K562 (cell line): ENCODE results near the gene ZNF441. TPM values are rescaled to one million over a fixed set of nuclear protein-coding genes. Genes with fewer than 3 reads are reported as not detected.

ENCODE experiments used
- GTF2B ChIP-seq: IDR thresholded peaks from 2 replicates; pipeline ENCODE4 v1.6.1; 2011; ENCODE audit not compliant: insufficient read length; ENCODE audit errors: extremely low read depth
- HIVEP1 ChIP-seq: fragments of 250-450 bp; sonication (Bioruptor Pico); IDR thresholded peaks from 2 replicates; pipeline ENCODE4 v1.4.0; 2020; ENCODE audit warnings: mild to moderate bottlenecking
- HOMEZ ChIP-seq: fragments of 250-450 bp; sonication (Bioruptor Pico); IDR thresholded peaks from 2 replicates; pipeline ENCODE4 v1.4.0; 2020; ENCODE audit warnings: mild to moderate bottlenecking, moderate library complexity
- HSF4 ChIP-seq: fragments of 250-450 bp; sonication (Bioruptor Pico); IDR thresholded peaks from 2 replicates; pipeline ENCODE4 v2.1.2; 2022; ENCODE audit warnings: mild to moderate bottlenecking, moderate library complexity, borderline replicate concordance
- IFI16 ChIP-seq: fragments of 250-450 bp; sonication (Bioruptor Pico); IDR thresholded peaks from 2 replicates; pipeline ENCODE4 v2.1.2; 2022; ENCODE audit warnings: mild to moderate bottlenecking, inconsistent platforms
- KLF1 ChIP-seq: fragments of 450-650 bp; IDR thresholded peaks from 2 replicates; pipeline ENCODE4 v1.6.1; 2016; ENCODE audit warnings: missing genetic modification characterization, missing compliant biosample characterization
- KLF6 ChIP-seq: fragments of 250-450 bp; sonication (Bioruptor Pico); IDR thresholded peaks from 2 replicates; pipeline ENCODE4 v1.4.0; 2020; ENCODE audit warnings: mild to moderate bottlenecking, moderate library complexity, borderline replicate concordance
- MAFF ChIP-seq: IDR thresholded peaks from 2 replicates; pipeline ENCODE4 v1.6.1; 2012; ENCODE audit warnings: low read length, improper control_type of control experiment
- MITF ChIP-seq: IDR thresholded peaks from 2 replicates; pipeline ENCODE4 v1.6.1; 2014; ENCODE audit warnings: antibody characterized with exemption
- PHF8 ChIP-seq: fragments of 200-600 bp; sonication (generic); IDR thresholded peaks from 2 replicates; pipeline ENCODE4 v1.6.1; 2012; ENCODE audit warnings: mixed run types, mild to moderate bottlenecking, inconsistent platforms, low read length, moderate library complexity, borderline replicate concordance
- PML ChIP-seq: IDR thresholded peaks from 2 replicates; pipeline ENCODE4 v1.6.1; 2012; ENCODE audit warnings: low read length, inconsistent platforms
- SFPQ ChIP-seq: fragments of 200-400 bp; formaldehyde crosslinking; IDR thresholded peaks from 2 replicates; pipeline ENCODE4 v1.6.1; 2017; ENCODE audit warnings: mild to moderate bottlenecking, low read depth, low read length, moderate library complexity
- TAF9B ChIP-seq: fragments of 450-650 bp; IDR thresholded peaks from 2 replicates; pipeline ENCODE4 v1.6.1; 2018; ENCODE audit warnings: mild to moderate bottlenecking; ENCODE audit not compliant: partially characterized antibody
- UBTF ChIP-seq, 2 experiments: IDR thresholded peaks; 2 replicates each; pipeline ENCODE4 v1.6.1; 2012; ENCODE audit warnings: improper control_type of control experiment in 2 of 2, low read depth in 2 of 2, low read length in 2 of 2, borderline replicate concordance in 1 of 2
- XRCC3 ChIP-seq: fragments of 450-650 bp; IDR thresholded peaks from 2 replicates; pipeline ENCODE4 v1.6.1; 2017; ENCODE audit warnings: mild to moderate bottlenecking, moderate library complexity
- ZNF263 ChIP-seq: sonication (generic); formaldehyde crosslinking; IDR thresholded peaks from 2 replicates; pipeline ENCODE4 v1.8.0; 2022; ENCODE audit warnings: mild to moderate bottlenecking, missing genetic modification reagents, borderline replicate concordance
- ZNF274 ChIP-seq: IDR thresholded peaks from 2 replicates; pipeline ENCODE4 v1.6.1; 2011; ENCODE audit warnings: low read depth, mild to moderate bottlenecking, low read length, moderate library complexity, borderline replicate concordance
- ZNF75A ChIP-seq: fragments of 450-650 bp; formaldehyde crosslinking; IDR thresholded peaks from 2 replicates; pipeline ENCODE4 v1.4.0; 2020; ENCODE audit warnings: mild to moderate bottlenecking
- ZSCAN29 ChIP-seq: fragments of 450-650 bp; IDR thresholded peaks from 2 replicates; pipeline ENCODE4 v1.6.1; 2017
- polyA plus RNA-seq, 8 experiments: library from polyadenylated mRNA; depleted of rRNA in 4 of 8; stranded (reverse) in 5 of 8; unstranded in 3 of 8; fragments of >200 nt; fragmentation: Nextera tagmentation in 2 of 8; fragmentation: Illumina TruSeq in 1 of 8; extraction: Ambion mirVana in 2 of 8; extraction: Trizol in 1 of 8; gene quantifications; 2 replicates each; pipeline versions ENCODE4 v1.2.1 to v1.2.3, GENCODE V29; 2011 to 2014; ENCODE audit warnings: inconsistent platforms in 1 of 8, missing spikeins in 1 of 8
- total RNA-seq, 7 experiments: library from RNA; depleted of rRNA in 6 of 7; stranded (reverse); fragments of >200 nt in 6 of 7; fragmentation: Illumina TruSeq in 2 of 7; extraction: Trizol in 2 of 7; gene quantifications; 2 replicates each; pipeline versions ENCODE4 v1.2.1 to v1.2.3, GENCODE V29; 2011 to 2021; ENCODE audit warnings: low replicate concordance in 1 of 7

ZNF441 gene
- total and polyA plus RNA-seq, 9 of the 15 experiments (the other 6 are each of a cell fraction or from before 2014, with no cell fraction given), result 1.9 to 14.0 (median 7.8) TPM

- TF ChIP-seq SFPQ, result no peak
- no peak for TF ChIP-seq HSF4
- no peak for TF ChIP-seq XRCC3
- TF ChIP-seq ZNF274, result no peak
- TF ChIP-seq IFI16 (CRISPR knock-in tag), result no peak
- no peak for TF ChIP-seq HIVEP1 (CRISPR knock-in tag)
- no peak for TF ChIP-seq KLF6 (CRISPR knock-in tag)
- TF ChIP-seq ZSCAN29, result no peak
- TF ChIP-seq KLF1 (tag), result 0 out of 2 replicates have a peak, but pooled peaks have one; percentile 62
- TF ChIP-seq UBTF (IDR thresholded peaks at IDR 0.05; ENCODE audit: borderline replicate concordance in 1 of 2, low read depth in 2 of 2, low read length in 2 of 2), result 0 out of 4 replicates have a peak, but pooled peaks of 1 of the 2 experiments have one; percentile 43
- TF ChIP-seq HOMEZ (CRISPR knock-in tag), result no peak
- no peak for TF ChIP-seq MAFF
- no peak for TF ChIP-seq TAF9B
- peak; percentile 40; the same call in 1 of the 2 replicates for TF ChIP-seq PML
- TF ChIP-seq ZNF263 (CRISPR knock-in tag), result peak; percentile 71; the same call in 1 of the 2 replicates
- peak; percentile 73; the same call in 1 of the 2 replicates for TF ChIP-seq PHF8
- no peak for TF ChIP-seq MITF
- no peak for TF ChIP-seq ZNF75A (CRISPR knock-in tag)
- TF ChIP-seq GTF2B, result no peak
Measured at GRCh38 chr19:11738746-11739620, 27.8 kb upstream of the ZNF441 start, which contains the start of gene ZNF823 (continued).
